PFSK-1 (cell line): ENCODE measurements around the gene OR51Q1.

ENCODE experiments used
- FOXP2 ChIP-seq: optimal IDR thresholded peaks from 2 replicates; pipeline ENCODE3; 2011; ENCODE audit warnings: borderline replicate concordance, control low read depth, inconsistent platforms; ENCODE audit not compliant: insufficient read depth; ENCODE audit errors: extremely low read length, extremely low read depth
- POLR2AphosphoS5 ChIP-seq: IDR thresholded peaks from 2 replicates; pipeline ENCODE4 v1.6.1; 2012; ENCODE audit warnings: low read depth, mild to moderate bottlenecking, control low read depth, low read length, moderate library complexity
- SIN3A ChIP-seq: IDR thresholded peaks from 2 replicates; pipeline ENCODE4 v1.6.1; 2012; ENCODE audit warnings: mild to moderate bottlenecking, low read length, moderate library complexity, borderline replicate concordance; ENCODE audit not compliant: insufficient read depth
- TAF1 ChIP-seq: IDR thresholded peaks from 2 replicates; pipeline ENCODE4 v1.6.1; 2012; ENCODE audit warnings: low read length, control low read depth, borderline replicate concordance; ENCODE audit not compliant: insufficient read depth
- TF ChIP-seq, protein P1 (sequence below), 2 experiments: IDR thresholded peaks; 2 replicates each; pipeline versions ENCODE4 v1.6.1 to v1.8.0; 2011 to 2012; ENCODE audit warnings: low read depth in 2 of 2, low read length in 2 of 2, control low read depth in 1 of 2, inconsistent platforms in 1 of 2, mild to moderate bottlenecking in 1 of 2, moderate library complexity in 1 of 2; ENCODE audit not compliant: insufficient read depth in 1 of 2

OR51Q1 gene

GRCh38 chr11:5441414-5441813, 19.5 kb downstream of the OR51Q1 start, which contains the start of gene OR51I1:
Gene OR51I1 (minus strand): TSS chr11:5441514. CDS start chr11:5441514, 0 bp downstream.
- TF ChIP-seq FOXP2 (no peak), TAF1 (no peak), SIN3A (no peak), POLR2AphosphoS5 (no peak)
- TF ChIP-seq, protein P1, sequence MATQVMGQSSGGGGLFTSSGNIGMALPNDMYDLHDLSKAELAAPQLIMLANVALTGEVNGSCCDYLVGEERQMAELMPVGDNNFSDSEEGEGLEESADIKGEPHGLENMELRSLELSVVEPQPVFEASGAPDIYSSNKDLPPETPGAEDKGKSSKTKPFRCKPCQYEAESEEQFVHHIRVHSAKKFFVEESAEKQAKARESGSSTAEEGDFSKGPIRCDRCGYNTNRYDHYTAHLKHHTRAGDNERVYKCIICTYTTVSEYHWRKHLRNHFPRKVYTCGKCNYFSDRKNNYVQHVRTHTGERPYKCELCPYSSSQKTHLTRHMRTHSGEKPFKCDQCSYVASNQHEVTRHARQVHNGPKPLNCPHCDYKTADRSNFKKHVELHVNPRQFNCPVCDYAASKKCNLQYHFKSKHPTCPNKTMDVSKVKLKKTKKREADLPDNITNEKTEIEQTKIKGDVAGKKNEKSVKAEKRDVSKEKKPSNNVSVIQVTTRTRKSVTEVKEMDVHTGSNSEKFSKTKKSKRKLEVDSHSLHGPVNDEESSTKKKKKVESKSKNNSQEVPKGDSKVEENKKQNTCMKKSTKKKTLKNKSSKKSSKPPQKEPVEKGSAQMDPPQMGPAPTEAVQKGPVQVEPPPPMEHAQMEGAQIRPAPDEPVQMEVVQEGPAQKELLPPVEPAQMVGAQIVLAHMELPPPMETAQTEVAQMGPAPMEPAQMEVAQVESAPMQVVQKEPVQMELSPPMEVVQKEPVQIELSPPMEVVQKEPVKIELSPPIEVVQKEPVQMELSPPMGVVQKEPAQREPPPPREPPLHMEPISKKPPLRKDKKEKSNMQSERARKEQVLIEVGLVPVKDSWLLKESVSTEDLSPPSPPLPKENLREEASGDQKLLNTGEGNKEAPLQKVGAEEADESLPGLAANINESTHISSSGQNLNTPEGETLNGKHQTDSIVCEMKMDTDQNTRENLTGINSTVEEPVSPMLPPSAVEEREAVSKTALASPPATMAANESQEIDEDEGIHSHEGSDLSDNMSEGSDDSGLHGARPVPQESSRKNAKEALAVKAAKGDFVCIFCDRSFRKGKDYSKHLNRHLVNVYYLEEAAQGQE (IDR thresholded peaks at IDR 0.05; ENCODE audit: insufficient read depth in 1 of 2, low read depth in 2 of 2, low read length in 2 of 2), result no peak

DNA sequence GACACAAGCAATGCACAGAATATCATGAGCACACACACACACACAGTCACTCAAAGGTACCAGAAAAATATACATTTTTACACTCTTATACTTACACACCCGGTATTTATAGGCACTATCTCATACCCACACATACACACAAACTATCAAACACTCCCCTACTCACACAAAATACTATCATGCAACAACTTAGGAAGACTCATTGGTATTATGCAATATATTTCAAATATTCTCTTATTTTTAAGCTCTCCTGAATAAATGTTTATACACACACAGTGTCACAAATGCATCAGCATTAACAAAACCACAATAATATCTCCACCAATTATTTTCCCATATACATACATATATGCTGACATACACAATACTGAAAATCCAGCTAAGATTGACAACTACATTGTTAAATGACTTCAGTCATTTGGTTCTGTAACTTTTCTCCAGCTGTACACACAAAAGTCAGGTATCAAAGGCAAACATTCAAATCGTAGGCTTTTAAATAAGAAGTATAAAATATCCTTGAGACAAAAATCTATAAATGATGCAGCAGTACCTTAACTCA, 22.0 kb downstream of the OR51Q1 start:
- TF ChIP-seq TAF1 (no peak), POLR2AphosphoS5 (no peak), FOXP2 (no peak), SIN3A (no peak)
- TF ChIP-seq, protein P1 (IDR thresholded peaks at IDR 0.05; ENCODE audit: insufficient read depth in 1 of 2, low read depth in 2 of 2, low read length in 2 of 2), result no peak

DNA sequence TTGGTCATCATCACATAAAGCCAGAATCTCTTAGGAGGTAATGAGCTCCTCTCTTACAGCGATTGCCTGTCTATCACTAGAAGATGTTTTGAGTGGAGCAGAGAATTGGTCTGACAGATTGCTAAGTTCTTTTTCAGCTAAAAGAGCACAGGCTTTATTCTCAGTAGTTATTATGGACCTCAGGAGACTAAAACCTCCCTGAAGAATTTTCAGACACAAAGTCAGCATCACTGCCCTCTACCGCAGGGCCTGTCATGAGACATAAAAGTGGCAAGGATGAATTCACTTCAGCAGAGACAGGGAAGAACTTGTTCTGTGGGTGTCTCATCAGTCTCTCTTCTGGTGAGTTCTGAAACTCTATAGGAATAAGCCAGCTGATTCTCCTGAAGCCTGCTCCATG, 27.1 kb downstream of the OR51Q1 start, which contains the start of gene OR51I2:
Gene OR51I2 (plus strand): TSS at position 301 of the 400 bp plus-strand sequence. CDS start 4,166 bp downstream, outside the sequence.
- no peak for TF ChIP-seq POLR2AphosphoS5
- TF ChIP-seq, protein P1 (IDR thresholded peaks at IDR 0.05; ENCODE audit: insufficient read depth in 1 of 2, low read depth in 2 of 2, low read length in 2 of 2), result no peak
- TF ChIP-seq TAF1, result no peak
- no peak for TF ChIP-seq FOXP2
- TF ChIP-seq SIN3A, result no peak

GRCh38 chr11:5449432-5449831, 27.5 kb downstream of the OR51Q1 start:
- TF ChIP-seq SIN3A (no peak), TAF1 (no peak), POLR2AphosphoS5 (no peak), FOXP2 (no peak)
- TF ChIP-seq, protein P1 (IDR thresholded peaks at IDR 0.05; ENCODE audit: insufficient read depth in 1 of 2, low read depth in 2 of 2, low read length in 2 of 2), result no peak
